HCT116 (cell line): ENCODE results near the gene MROH7. TPM values are rescaled to one million over a fixed set of nuclear protein-coding genes. Genes with fewer than 3 reads are reported as not detected.

Experiments used
- ATAC-seq: fragments of 200-7000 bp; cut with Tn5 transposase; 2 replicates; pipeline ENCODE4 v1.9.1; 2020; ENCODE audit warnings: mild to moderate bottlenecking, moderate library complexity
- BruUV-seq: library from RNA; stranded (reverse); fragments of 400-500 nt; replicated peaks from 2 replicates; lab custom pipeline; 2021; lab: Mats Ljungman, UMichigan
- CTCF ChIA-PET: fragments of 300-600 bp; sonication (Branson Sonifier 250); formaldehyde crosslinking; loops from one replicate; lab custom pipeline; 2021; ENCODE audit warnings: antibody characterized with exemption; lab: Charles Lee
- POLR2A ChIA-PET: fragments of 300-600, 350-600 bp; sonication (Branson Sonifier 250); formaldehyde crosslinking; loops from one replicate; lab custom pipeline; 2021; ENCODE audit warnings: antibody characterized with exemption; lab: Charles Lee
- RAD21 ChIA-PET, 2 experiments: fragments of 300-600 bp; sonication (Branson Sonifier 250); formaldehyde crosslinking; loops; one replicate each; lab custom pipeline; 2023; ENCODE audit warnings: low total read pairs in 2 of 2; ENCODE audit not compliant: uncharacterized antibody in 2 of 2, unreplicated experiment in 2 of 2, low non-redundant PET in 1 of 2; lab: Charles Lee
- DNase-seq: peaks from one replicate; pipeline ENCODE4 v3.0.0-alpha.2; 2010; ENCODE audit warnings: low read depth, low spot score
- H2AFZ ChIP-seq: fragments of 200-600 bp; shearing (Covaris generic), sonication (generic); 2 replicates; pipeline ENCODE4 v1.6.1; 2017; ENCODE audit warnings: low read depth, mixed run types, mixed read lengths, antibody characterized with exemption, low read length; ENCODE audit not compliant: poor library complexity, severe bottlenecking
- H3K27ac ChIP-seq: 2 replicates; pipeline ENCODE4 v1.5.1; 2012; ENCODE audit warnings: low read depth, low read length
- H3K27me3 ChIP-seq: fragments of 200-600 bp; sonication (generic); 2 replicates; pipeline ENCODE4 v1.6.1; 2016; ENCODE audit warnings: mixed run types, low read length, mixed read lengths; ENCODE audit not compliant: insufficient read depth
- H3K36me3 ChIP-seq, 2 experiments: fragments of 200-500 bp in 1 of 2; fragments of 200-600 bp in 1 of 2; sonication (Bioruptor generic) in 1 of 2; sonication (generic) in 1 of 2; 2 replicates each; pipeline versions ENCODE4 v1.5.1 to v1.6.1; 2014 to 2016; ENCODE audit warnings: low read length in 2 of 2, inconsistent platforms in 1 of 2, mixed read lengths in 1 of 2, mixed run types in 1 of 2; ENCODE audit not compliant: insufficient read depth in 2 of 2, control insufficient read depth in 1 of 2
- H3K4me1 ChIP-seq, 2 experiments: fragments of 200-600 bp in 1 of 2; sonication (generic) in 1 of 2; 2 replicates each; pipeline versions ENCODE4 v1.5.1 to v1.6.1; 2012 to 2017; ENCODE audit warnings: low read length in 2 of 2, inconsistent platforms in 1 of 2, mild to moderate bottlenecking in 1 of 2, mixed read lengths in 1 of 2, mixed run types in 1 of 2, moderate library complexity in 1 of 2; ENCODE audit not compliant: insufficient read depth in 2 of 2, control insufficient read depth in 1 of 2
- H3K4me2 ChIP-seq: fragments of 200-600 bp; sonication (generic); 2 replicates; pipeline ENCODE4 v1.6.1; 2017; ENCODE audit warnings: mixed run types, low read length, mixed read lengths
- H3K4me3 ChIP-seq, 2 experiments: fragments of 200-600 bp in 1 of 2; sonication (generic) in 1 of 2; replicated peaks in 1 of 2; 2 replicates each; pipeline ENCODE4 v1.5.1; 2011 to 2016; ENCODE audit warnings: low read length in 2 of 2, control low read depth in 1 of 2, low read depth in 1 of 2, mild to moderate bottlenecking in 1 of 2, mixed read lengths in 1 of 2, mixed run types in 1 of 2
- H3K79me2 ChIP-seq: fragments of 200-600 bp; sonication (generic); 2 replicates; pipeline ENCODE4 v1.6.1; 2017; ENCODE audit warnings: mild to moderate bottlenecking, mixed run types, low read length, moderate library complexity, mixed read lengths; ENCODE audit not compliant: insufficient read depth
- H3K9ac ChIP-seq: fragments of 200-600 bp; sonication (generic); 2 replicates; pipeline ENCODE4 v1.6.1; 2016; ENCODE audit warnings: low read length, mixed read lengths
- H3K9me2 ChIP-seq: fragments of 200-600 bp; sonication (generic), shearing (Covaris generic); 2 replicates; pipeline ENCODE4 v1.6.1; 2017; ENCODE audit warnings: mixed run types, mild to moderate bottlenecking, moderate library complexity; ENCODE audit not compliant: insufficient read depth
- H3K9me3 ChIP-seq, 2 experiments: fragments of 200-500 bp in 1 of 2; fragments of 200-600 bp in 1 of 2; sonication (Bioruptor generic) in 1 of 2; sonication (generic) in 1 of 2; 2 replicates each; pipeline ENCODE4 v1.6.1; 2014 to 2017; ENCODE audit warnings: low read length in 2 of 2, mixed read lengths in 2 of 2, inconsistent platforms in 1 of 2, low read depth in 1 of 2, mild to moderate bottlenecking in 1 of 2, mixed run types in 1 of 2, moderate library complexity in 1 of 2; ENCODE audit not compliant: control insufficient read depth in 1 of 2, insufficient read depth in 1 of 2
- H4K20me1 ChIP-seq: fragments of 200-600 bp; sonication (generic), shearing (Covaris generic); 2 replicates; pipeline ENCODE4 v1.6.1; 2017; ENCODE audit warnings: mixed run types, mild to moderate bottlenecking, moderate library complexity; ENCODE audit not compliant: insufficient read depth
- CBX3 ChIP-seq: IDR thresholded peaks from 2 replicates; pipeline ENCODE4 v1.6.1; 2012; ENCODE audit warnings: low read depth
- ELF1 ChIP-seq: IDR thresholded peaks from 2 replicates; pipeline ENCODE4 v1.6.1; 2012; ENCODE audit warnings: low read depth, borderline replicate concordance
- EZH2 ChIP-seq: fragments of 200-600 bp; sonication (generic); IDR thresholded peaks from 2 replicates; pipeline ENCODE4 v1.6.1; 2017; ENCODE audit warnings: antibody characterized with exemption, mixed run types
- EZH2phosphoT487 ChIP-seq: fragments of 200-600 bp; IDR thresholded peaks from 2 replicates; pipeline ENCODE4 v1.6.1; 2018; ENCODE audit warnings: antibody characterized with exemption, borderline replicate concordance
- FOSL1 ChIP-seq: IDR thresholded peaks from 2 replicates; pipeline ENCODE4 v1.6.1; 2012; ENCODE audit warnings: low read depth
- POLR2A ChIP-seq: IDR thresholded peaks from 2 replicates; pipeline ENCODE4 v1.7.0; 2011; ENCODE audit warnings: borderline replicate concordance; ENCODE audit not compliant: insufficient read depth, insufficient read length; ENCODE audit errors: extremely low read depth
- POLR2AphosphoS5 ChIP-seq: IDR thresholded peaks from 2 replicates; pipeline ENCODE4 v1.6.1; 2011; ENCODE audit warnings: mild to moderate bottlenecking, low read depth, low read length, moderate library complexity
- RAD21 ChIP-seq: IDR thresholded peaks from 2 replicates; pipeline ENCODE4 v1.6.1; 2012; ENCODE audit warnings: low read depth, mild to moderate bottlenecking
- SIN3A ChIP-seq: IDR thresholded peaks from 2 replicates; pipeline ENCODE4 v1.6.1; 2012; ENCODE audit warnings: low read depth
- SP1 ChIP-seq: IDR thresholded peaks from 2 replicates; pipeline ENCODE4 v1.6.1; 2012; ENCODE audit warnings: low read depth
- SRF ChIP-seq: IDR thresholded peaks from 2 replicates; pipeline ENCODE4 v1.6.1; 2012; ENCODE audit warnings: low read depth
- TCF7L2 ChIP-seq: IDR thresholded peaks from 2 replicates; pipeline ENCODE4 v1.7.0; 2011; ENCODE audit warnings: borderline replicate concordance, inconsistent platforms; ENCODE audit not compliant: insufficient read depth, insufficient read length; ENCODE audit errors: extremely low read depth
- YY1 ChIP-seq: IDR thresholded peaks from 2 replicates; pipeline ENCODE4 v1.6.1; 2011; ENCODE audit warnings: low read length, low read depth, moderate library complexity, mild to moderate bottlenecking; ENCODE audit not compliant: insufficient replicate concordance; ENCODE audit errors: extremely low read depth
- ZNF274 ChIP-seq: fragments of 200-500 bp; sonication (Bioruptor generic); IDR thresholded peaks from 2 replicates; pipeline ENCODE4 v1.6.1; 2014; ENCODE audit warnings: mild to moderate bottlenecking, low read depth, low read length, inconsistent platforms
- intact Hi-C: fragments of 100-400 bp; cut with micrococcal nuclease; formaldehyde crosslinking; loops from 2 replicates; pipeline ENCODE4 v1.10.0; 2022
- total RNA-seq: library from RNA; stranded (reverse); gene quantifications from one replicate; pipeline ENCODE4 v1.2.1, GENCODE V29; 2021; ENCODE audit not compliant: unreplicated experiment
- TF ChIP-seq, protein P1 (sequence below): IDR thresholded peaks from 2 replicates; pipeline ENCODE4 v1.6.1; 2012; ENCODE audit warnings: low read depth
- TF ChIP-seq, protein P2 (sequence below): IDR thresholded peaks from 2 replicates; pipeline ENCODE4 v1.6.1; 2012
- TF ChIP-seq, protein P3 (sequence below), 3 experiments: fragments of 200-600 bp in 1 of 3; sonication (generic) in 1 of 3; IDR thresholded peaks in 2 of 3; conservative IDR thresholded peaks in 1 of 3; 2 replicates each; pipeline ENCODE4 v1.5.1; 2012 to 2017; ENCODE audit warnings: low read depth in 2 of 3, low read length in 2 of 3, antibody characterized with exemption in 1 of 3, borderline replicate concordance in 1 of 3, control low read depth in 1 of 3, mild to moderate bottlenecking in 1 of 3, mixed read lengths in 1 of 3, mixed run types in 1 of 3, moderate library complexity in 1 of 3; ENCODE audit not compliant: insufficient read depth in 1 of 3

The MROH7 gene
- total RNA-seq, 1 experiment from 2014 or later = 1.1 TPM

DNA sequence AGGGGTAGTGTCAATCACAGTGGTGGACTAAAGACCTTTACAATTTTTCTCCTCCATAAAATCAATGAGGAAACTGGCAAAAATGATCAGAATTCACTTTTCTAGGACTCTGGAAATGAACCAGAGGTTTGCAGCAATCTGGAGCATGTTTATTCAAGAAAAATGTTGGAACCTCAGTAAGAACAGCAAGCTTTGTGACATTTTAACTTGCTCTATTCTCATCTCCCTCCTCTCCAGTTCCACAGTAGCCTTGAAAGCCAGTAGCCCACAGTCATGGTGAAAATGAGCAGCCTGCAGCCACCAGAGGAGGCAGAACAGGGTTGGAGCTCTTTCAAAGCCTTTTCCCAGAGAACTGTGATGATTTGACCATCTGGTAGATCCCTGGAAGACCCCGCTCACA is 83.2 kb downstream of the MROH7 start (continued):
- TF ChIP-seq, protein P1, sequence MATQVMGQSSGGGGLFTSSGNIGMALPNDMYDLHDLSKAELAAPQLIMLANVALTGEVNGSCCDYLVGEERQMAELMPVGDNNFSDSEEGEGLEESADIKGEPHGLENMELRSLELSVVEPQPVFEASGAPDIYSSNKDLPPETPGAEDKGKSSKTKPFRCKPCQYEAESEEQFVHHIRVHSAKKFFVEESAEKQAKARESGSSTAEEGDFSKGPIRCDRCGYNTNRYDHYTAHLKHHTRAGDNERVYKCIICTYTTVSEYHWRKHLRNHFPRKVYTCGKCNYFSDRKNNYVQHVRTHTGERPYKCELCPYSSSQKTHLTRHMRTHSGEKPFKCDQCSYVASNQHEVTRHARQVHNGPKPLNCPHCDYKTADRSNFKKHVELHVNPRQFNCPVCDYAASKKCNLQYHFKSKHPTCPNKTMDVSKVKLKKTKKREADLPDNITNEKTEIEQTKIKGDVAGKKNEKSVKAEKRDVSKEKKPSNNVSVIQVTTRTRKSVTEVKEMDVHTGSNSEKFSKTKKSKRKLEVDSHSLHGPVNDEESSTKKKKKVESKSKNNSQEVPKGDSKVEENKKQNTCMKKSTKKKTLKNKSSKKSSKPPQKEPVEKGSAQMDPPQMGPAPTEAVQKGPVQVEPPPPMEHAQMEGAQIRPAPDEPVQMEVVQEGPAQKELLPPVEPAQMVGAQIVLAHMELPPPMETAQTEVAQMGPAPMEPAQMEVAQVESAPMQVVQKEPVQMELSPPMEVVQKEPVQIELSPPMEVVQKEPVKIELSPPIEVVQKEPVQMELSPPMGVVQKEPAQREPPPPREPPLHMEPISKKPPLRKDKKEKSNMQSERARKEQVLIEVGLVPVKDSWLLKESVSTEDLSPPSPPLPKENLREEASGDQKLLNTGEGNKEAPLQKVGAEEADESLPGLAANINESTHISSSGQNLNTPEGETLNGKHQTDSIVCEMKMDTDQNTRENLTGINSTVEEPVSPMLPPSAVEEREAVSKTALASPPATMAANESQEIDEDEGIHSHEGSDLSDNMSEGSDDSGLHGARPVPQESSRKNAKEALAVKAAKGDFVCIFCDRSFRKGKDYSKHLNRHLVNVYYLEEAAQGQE = no peak
- TF ChIP-seq TCF7L2 = no peak
- no peak for TF ChIP-seq SP1
- TF ChIP-seq, protein P2, sequence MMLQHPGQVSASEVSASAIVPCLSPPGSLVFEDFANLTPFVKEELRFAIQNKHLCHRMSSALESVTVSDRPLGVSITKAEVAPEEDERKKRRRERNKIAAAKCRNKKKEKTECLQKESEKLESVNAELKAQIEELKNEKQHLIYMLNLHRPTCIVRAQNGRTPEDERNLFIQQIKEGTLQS = no peak
- no peak for TF ChIP-seq EZH2
- no peak for TF ChIP-seq FOSL1
- no peak for TF ChIP-seq POLR2AphosphoS5
- TF ChIP-seq ZNF274 = no peak
- TF ChIP-seq ELF1 = no peak
- TF ChIP-seq EZH2phosphoT487 = no peak
- TF ChIP-seq, all 23 proteins: peak for 0

DNA sequence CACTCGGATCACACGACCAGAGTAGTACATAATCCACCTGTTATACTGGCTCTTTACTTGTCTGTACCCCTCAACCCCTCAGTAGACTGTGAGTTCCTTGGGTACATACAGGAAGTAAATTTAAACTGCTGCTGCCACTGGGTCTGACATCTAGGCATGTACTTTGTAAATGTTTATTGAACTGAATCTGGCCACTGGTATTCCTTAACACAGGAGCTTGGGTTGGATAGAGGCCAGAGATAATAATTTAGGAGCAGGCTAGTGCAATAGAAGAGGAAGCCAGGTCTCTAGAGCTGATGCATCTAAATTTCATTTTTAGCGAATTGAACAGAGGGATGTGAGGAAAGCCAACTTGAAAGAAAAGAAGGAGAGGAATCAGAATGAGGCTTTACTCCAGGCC is 86.4 kb downstream of the MROH7 start:
- Histone ChIP-seq H2AFZ (no peak overlapping the region), H3K27me3 (no peaks in the 10 kb centered on the region), H4K20me1 (no peaks in the 10 kb centered on the region), H3K9ac (no peak overlapping the region), H3K9me2 (no peaks in the 10 kb centered on the region), H3K4me3 (no peak overlapping the region), H3K79me2 (no peaks in the 10 kb centered on the region), H3K4me1 (no peaks in the 10 kb centered on the region), H3K36me3 (peaks cover 37 to 52% of the 10 kb centered on the region in 2 experiments), H3K27ac (no peak overlapping the region), H3K4me2 (no peak overlapping the region), H3K9me3 (no peaks in the 10 kb centered on the region)
- DNase-seq (no peak), ATAC-seq (no peak)
- ChIA-PET RAD21 (no interaction called here), POLR2A (no interaction called here), CTCF (no interaction called here)
- intact Hi-C loops = no loop called here
- BruUV-seq = no TSS peak
- TF ChIP-seq EZH2 = no peak
- TF ChIP-seq FOSL1 = no peak
- TF ChIP-seq ZNF274 = no peak
- TF ChIP-seq RAD21 = no peak
- TF ChIP-seq SRF = no peak
- TF ChIP-seq SIN3A = no peak
- no peak for TF ChIP-seq CBX3
- TF ChIP-seq POLR2A = no peak
- TF ChIP-seq, protein P3, sequence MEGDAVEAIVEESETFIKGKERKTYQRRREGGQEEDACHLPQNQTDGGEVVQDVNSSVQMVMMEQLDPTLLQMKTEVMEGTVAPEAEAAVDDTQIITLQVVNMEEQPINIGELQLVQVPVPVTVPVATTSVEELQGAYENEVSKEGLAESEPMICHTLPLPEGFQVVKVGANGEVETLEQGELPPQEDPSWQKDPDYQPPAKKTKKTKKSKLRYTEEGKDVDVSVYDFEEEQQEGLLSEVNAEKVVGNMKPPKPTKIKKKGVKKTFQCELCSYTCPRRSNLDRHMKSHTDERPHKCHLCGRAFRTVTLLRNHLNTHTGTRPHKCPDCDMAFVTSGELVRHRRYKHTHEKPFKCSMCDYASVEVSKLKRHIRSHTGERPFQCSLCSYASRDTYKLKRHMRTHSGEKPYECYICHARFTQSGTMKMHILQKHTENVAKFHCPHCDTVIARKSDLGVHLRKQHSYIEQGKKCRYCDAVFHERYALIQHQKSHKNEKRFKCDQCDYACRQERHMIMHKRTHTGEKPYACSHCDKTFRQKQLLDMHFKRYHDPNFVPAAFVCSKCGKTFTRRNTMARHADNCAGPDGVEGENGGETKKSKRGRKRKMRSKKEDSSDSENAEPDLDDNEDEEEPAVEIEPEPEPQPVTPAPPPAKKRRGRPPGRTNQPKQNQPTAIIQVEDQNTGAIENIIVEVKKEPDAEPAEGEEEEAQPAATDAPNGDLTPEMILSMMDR (IDR thresholded peaks at IDR 0.05 in 2 of 3, conservative IDR thresholded peaks at IDR 0.05 in 1 of 3; ENCODE audit: borderline replicate concordance in 1 of 3, insufficient read depth in 1 of 3, low read depth in 2 of 3, low read length in 2 of 3) = no peak
- TF ChIP-seq, protein P1 = no peak
- TF ChIP-seq YY1 = no peak
- no peak for TF ChIP-seq POLR2AphosphoS5
